Stimulated activated CD8-positive, alpha-beta memory T cell treated with anti-CD3 and anti-CD28 coated beads, Interleukin-12 subunit alpha, Interleukin-12 subunit beta, amount 100 ng/mL, for 1 hour (primary cell): Measurements from ENCODE around the gene OR4B1.

Source experiments
- DNase-seq: peaks from one replicate; pipeline ENCODE4 v3.0.0-alpha.2; 2020; ENCODE audit warnings: low read depth

The OR4B1 gene

GRCh38 chr11:48263423-48263911 is 46.9 kb downstream of the OR4B1 start, which contains the start of gene OR4X1:
Gene OR4X1 (plus strand): TSS chr11:48263861. CDS start chr11:48263861, 0 bp downstream.
- no peak for DNase-seq
